Endodermal cell (in vitro differentiated cells): ENCODE measurements around the gene GPR62. TPM values are rescaled to one million over a fixed set of nuclear protein-coding genes. Genes with fewer than 3 reads are reported as not detected.

Experiments
- DNase-seq: peaks from one replicate; pipeline ENCODE4 v3.0.0-alpha.2; 2017
- H3K27ac ChIP-seq: 2 replicates; pipeline ENCODE4 v1.5.1; 2013; ENCODE audit warnings: mild to moderate bottlenecking, low read depth, low read length, moderate library complexity
- H3K27me3 ChIP-seq: 2 replicates; pipeline ENCODE4 v1.6.1; 2013; ENCODE audit warnings: mild to moderate bottlenecking, low read length, moderate library complexity; ENCODE audit not compliant: insufficient read depth, control insufficient read depth, poor library complexity, severe bottlenecking
- H3K36me3 ChIP-seq: 2 replicates; pipeline ENCODE4 v1.7.0; 2013; ENCODE audit warnings: mild to moderate bottlenecking, low read length, moderate library complexity; ENCODE audit not compliant: control insufficient read depth, insufficient read depth
- H3K4me1 ChIP-seq: one replicate; pipeline ENCODE4 v1.7.0; 2013; ENCODE audit warnings: low read length; ENCODE audit not compliant: control insufficient read depth, insufficient read depth
- H3K4me3 ChIP-seq: 2 replicates; pipeline ENCODE4 v1.5.1; 2013; ENCODE audit warnings: mild to moderate bottlenecking, low read length, moderate library complexity
- H3K9ac ChIP-seq: 2 replicates; pipeline ENCODE4 v1.6.1; 2013; ENCODE audit warnings: mild to moderate bottlenecking, low read length, moderate library complexity; ENCODE audit not compliant: poor library complexity, severe bottlenecking; ENCODE audit errors: extremely low read depth
- H3K9me3 ChIP-seq: 2 replicates; pipeline ENCODE4 v1.6.1; 2013; ENCODE audit warnings: mild to moderate bottlenecking, low read length, moderate library complexity; ENCODE audit not compliant: control insufficient read depth
- H3K27ac Mint-ChIP-seq: 2 replicates; pipeline ENCODE4 v1.8.0; 2020; ENCODE audit warnings: mixed read lengths
- H3K27me3 Mint-ChIP-seq: 2 replicates; pipeline ENCODE4 v1.8.0; 2021; ENCODE audit warnings: mild to moderate bottlenecking, mixed read lengths; ENCODE audit not compliant: insufficient read depth
- H3K36me3 Mint-ChIP-seq: 2 replicates; pipeline ENCODE4 v1.8.0; 2020; ENCODE audit warnings: low read depth, mixed read lengths
- H3K4me1 Mint-ChIP-seq: 2 replicates; pipeline ENCODE4 v1.8.0; 2020; ENCODE audit warnings: mixed read lengths
- H3K4me3 Mint-ChIP-seq: 2 replicates; pipeline ENCODE4 v1.8.0; 2020; ENCODE audit warnings: mild to moderate bottlenecking, moderate library complexity, mixed read lengths
- H3K9me3 Mint-ChIP-seq: 2 replicates; pipeline ENCODE4 v1.8.0; 2020; ENCODE audit warnings: mild to moderate bottlenecking, mixed read lengths
- CTCF ChIP-seq: fragments of 200-600 bp; sonication (generic); conservative IDR thresholded peaks from 2 replicates; pipeline ENCODE4 v1.5.0; 2021; ENCODE audit warnings: antibody characterized with exemption, mild to moderate bottlenecking
- WGBS, 2 experiments: methylation state at CpG; one replicate each; pipeline versions ENCODE4 v1.1.5 to v1.1.7; 2013; ENCODE audit warnings: missing lambda C conversion rate in 2 of 2, mixed read lengths in 1 of 2; ENCODE audit not compliant: insufficient coverage in 1 of 2, insufficient read length in 1 of 2; 5-methylcytosine and 5-hydroxymethylcytosine counted together
- total RNA-seq, 2 donors: library from RNA; stranded (reverse); fragmentation: NEBNext Ultra II Directional in 1 of 2; extraction: Animal tissue kit (Norgen Biotek cat#: 25700) in 1 of 2; gene quantifications; 2 replicates in 1 of 2; 3 replicates in 1 of 2; pipeline ENCODE4 v1.2.1, GENCODE V29; 2021

The GPR62 gene
- total RNA-seq, 2 donors from 2014 or later: 0.40 to 0.44 TPM

GRCh38 chr3:51983578-51984268, 28.5 kb downstream of the GPR62 start:
- no peaks in the 10 kb centered on the region for H3K27me3 Mint-ChIP-seq
- no peaks in the 10 kb centered on the region for H3K9me3 ChIP-seq
- peak overlapping the region; percentile 69 for H3K4me3 Mint-ChIP-seq
- peaks cover 8% of the 10 kb centered on the region for H3K4me1 ChIP-seq
- DNase-seq: no peak
- TF ChIP-seq CTCF: no peak
- peaks cover 8% of the 10 kb centered on the region for H3K4me1 Mint-ChIP-seq
- peak overlapping the region; percentile 88 for H3K4me3 ChIP-seq
- peak overlapping the region; percentile 10 for H3K27ac ChIP-seq
- 78 to 79% methylated on average over 9 to 22 of the region's 22 CpGs for WGBS, 2 experiments
- peak overlapping the region; percentile 76 for H3K9ac ChIP-seq
- H3K27me3 ChIP-seq: no peaks in the 10 kb centered on the region
- no peaks in the 10 kb centered on the region for H3K36me3 ChIP-seq
- peak overlapping the region; percentile 97 for H3K27ac Mint-ChIP-seq
- peaks cover 5% of the 10 kb centered on the region for H3K36me3 Mint-ChIP-seq
- no peaks in the 10 kb centered on the region for H3K9me3 Mint-ChIP-seq

- Histone ChIP-seq H3K4me3 (peak overlapping the region; percentile 88), H3K27ac (no peak overlapping the region), H3K9ac (no peak overlapping the region), H3K27me3 (no peaks in the 10 kb centered on the region), H3K9me3 (no peaks in the 10 kb centered on the region), H3K36me3 (no peaks in the 10 kb centered on the region), H3K4me1 (peaks cover 8% of the 10 kb centered on the region)
- no peak for DNase-seq
- TF ChIP-seq CTCF: no peak
- Mint-ChIP-seq H3K4me1 (peaks cover 8% of the 10 kb centered on the region), H3K27me3 (no peaks in the 10 kb centered on the region), H3K4me3 (peak overlapping the region; percentile 69), H3K27ac (peak overlapping the region; percentile 97), H3K36me3 (peaks cover 2% of the 10 kb centered on the region), H3K9me3 (no peaks in the 10 kb centered on the region)
Measured at GRCh38 chr3:51984269-51984647, 29.1 kb downstream of the GPR62 start.

GRCh38 chr3:51985063-51985462, 29.9 kb downstream of the GPR62 start:
- H3K27me3 Mint-ChIP-seq: no peaks in the 10 kb centered on the region
- H3K36me3 ChIP-seq: no peaks in the 10 kb centered on the region
- H3K36me3 Mint-ChIP-seq: peaks cover 2% of the 10 kb centered on the region
- no peaks in the 10 kb centered on the region for H3K9me3 Mint-ChIP-seq
- peaks cover 8% of the 10 kb centered on the region for H3K4me1 Mint-ChIP-seq
- no peak overlapping the region for H3K4me3 Mint-ChIP-seq
- no peaks in the 10 kb centered on the region for H3K27me3 ChIP-seq
- no peak overlapping the region for H3K9ac ChIP-seq
- no peak overlapping the region for H3K27ac ChIP-seq
- DNase-seq: no peak
- no peak overlapping the region for H3K4me3 ChIP-seq
- 90 to 95% methylated on average over 2 to 6 of the region's 6 CpGs for WGBS, 2 experiments
- H3K27ac Mint-ChIP-seq: peak overlapping the region; percentile 55
- no peak for TF ChIP-seq CTCF
- H3K9me3 ChIP-seq: no peaks in the 10 kb centered on the region
- H3K4me1 ChIP-seq: peaks cover 8% of the 10 kb centered on the region
